HG02981 (cell line): Measurements from ENCODE around the gene METTL21C.

Source experiments
- ATAC-seq: cut with Tn5 transposase; IDR thresholded peaks from one replicate; pipeline ENCODE4 v1.9.1; 2021; ENCODE audit warnings: mild to moderate bottlenecking, moderate library complexity; ENCODE audit not compliant: unreplicated experiment

Gene METTL21C

DNA sequence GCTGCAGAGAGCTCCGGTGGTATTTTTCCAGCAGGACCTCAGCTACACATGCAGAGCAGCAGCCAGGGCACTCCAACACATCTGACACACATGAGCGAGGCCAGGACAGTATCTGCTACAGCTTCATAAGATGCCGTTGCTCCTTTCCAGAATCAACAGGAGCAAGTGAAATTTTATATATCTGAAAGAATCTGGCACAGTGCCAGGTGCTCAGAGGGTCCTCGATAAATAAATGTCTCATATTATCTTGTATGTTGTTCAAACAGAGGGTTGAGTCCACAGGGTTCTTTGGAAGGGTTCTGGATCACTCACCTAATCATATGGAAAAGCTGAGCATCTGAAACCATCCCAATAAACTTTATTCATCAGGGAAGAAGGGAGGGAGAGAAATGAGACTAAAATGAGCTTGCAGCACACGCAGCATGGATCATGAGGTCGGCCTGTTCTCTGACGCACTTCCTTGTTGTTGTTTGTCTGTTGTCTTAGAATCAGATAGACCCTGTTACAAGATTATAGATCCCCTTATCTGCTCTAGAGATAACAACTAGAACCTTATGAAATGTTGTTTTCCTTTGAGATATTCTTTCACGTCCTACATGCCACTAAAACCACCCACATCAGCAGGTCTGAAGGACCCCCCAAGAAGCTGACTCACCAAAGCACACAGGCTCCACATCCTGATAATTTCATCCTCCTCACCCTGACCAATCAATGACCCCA is 3.2 kb upstream of the METTL21C start:
- no peak for ATAC-seq

DNA sequence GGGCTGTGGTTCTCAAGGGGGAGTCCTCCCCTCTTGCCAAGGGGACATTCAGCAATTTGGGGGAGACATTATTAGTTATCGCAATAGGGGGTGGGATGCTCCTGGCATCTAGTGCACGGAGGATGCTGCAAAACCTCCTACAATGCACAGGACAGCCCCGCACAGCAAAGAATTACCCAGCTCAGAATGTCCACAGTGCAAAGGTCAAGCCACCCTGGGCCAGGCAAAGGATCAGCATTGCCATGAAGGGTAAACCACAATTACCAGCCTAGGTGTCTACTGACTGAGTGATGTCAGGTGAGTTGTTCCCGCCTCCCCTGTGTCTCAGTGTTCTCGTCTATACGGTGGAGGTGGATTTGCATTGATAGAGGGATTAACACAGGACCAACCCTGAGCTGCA is 2.4 kb upstream of the METTL21C start:
- no peak for ATAC-seq

DNA sequence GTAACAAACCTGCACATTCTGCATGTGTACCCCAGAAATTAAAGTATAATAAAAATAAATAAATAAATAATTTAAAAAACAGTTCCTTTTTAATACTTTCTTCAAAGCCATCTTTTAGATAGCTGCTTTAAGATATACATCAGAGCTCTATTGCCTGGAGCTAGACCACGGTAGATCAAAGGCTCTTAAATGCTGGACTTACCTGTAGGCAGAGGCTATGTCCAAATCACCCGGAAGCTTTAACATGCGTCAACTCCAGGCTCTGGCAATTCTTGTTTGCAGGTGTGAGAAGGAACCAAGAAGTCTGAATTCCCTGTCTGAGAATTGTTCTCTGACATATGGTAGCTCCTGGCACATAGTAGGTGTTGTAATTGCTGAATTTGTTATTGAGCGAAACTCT is 1.6 kb upstream of the METTL21C start:
- ATAC-seq = no peak

DNA sequence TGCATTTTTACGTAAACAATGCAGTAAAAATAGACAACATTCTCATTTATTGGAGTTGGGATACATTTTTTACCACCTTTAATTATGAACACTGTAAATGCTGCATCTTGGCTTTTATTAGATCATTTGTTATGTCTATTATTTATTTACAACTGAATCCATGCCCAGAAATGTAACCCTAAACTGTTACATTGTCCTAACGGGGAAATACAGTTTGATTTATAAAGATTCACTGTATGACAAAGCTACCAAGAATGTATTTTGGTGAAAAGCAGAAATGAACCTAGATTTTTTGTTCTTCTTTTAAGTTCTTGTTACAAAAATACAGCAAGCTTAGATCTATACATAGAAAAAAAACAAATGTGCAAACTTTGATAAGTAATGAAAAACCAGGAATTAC is 1.1 kb downstream of the METTL21C start:
- ATAC-seq = no peak

DNA sequence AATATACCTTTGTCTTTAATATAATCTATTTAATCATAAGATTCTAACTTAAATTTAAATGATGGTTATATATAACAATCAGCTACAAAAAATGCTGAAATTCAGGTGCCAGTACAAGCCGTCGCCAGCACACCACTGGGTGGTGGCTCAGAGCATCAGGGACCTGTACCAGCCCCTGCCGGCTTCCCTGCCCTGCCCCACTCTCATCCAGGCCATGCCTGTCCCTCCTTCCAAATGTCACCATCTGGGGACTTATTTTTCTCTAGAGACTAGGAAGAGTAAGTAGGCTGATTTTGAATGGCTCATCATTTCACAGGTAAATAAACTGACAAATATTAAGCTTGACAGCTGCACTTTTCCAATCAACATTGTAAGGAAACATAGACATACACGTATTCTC is 1.6 kb downstream of the METTL21C start:
- ATAC-seq = no peak

DNA sequence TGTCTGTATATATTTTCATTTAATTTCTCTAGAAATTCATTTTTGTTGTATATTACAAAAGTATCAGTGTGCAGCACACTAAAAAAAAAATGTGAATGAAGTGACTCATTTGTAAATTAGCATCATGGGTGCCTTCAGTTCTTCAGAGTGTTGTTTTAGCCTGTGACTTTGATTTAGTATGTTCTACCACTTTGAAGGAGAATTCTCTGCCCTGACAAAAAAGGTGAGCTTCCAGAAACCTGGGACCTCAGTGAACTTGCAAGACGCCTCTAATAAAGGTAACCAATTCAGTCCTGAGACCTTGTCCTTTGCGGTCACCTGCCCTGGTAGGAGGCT is 2.4 kb downstream of the METTL21C start:
- ATAC-seq = no peak

DNA sequence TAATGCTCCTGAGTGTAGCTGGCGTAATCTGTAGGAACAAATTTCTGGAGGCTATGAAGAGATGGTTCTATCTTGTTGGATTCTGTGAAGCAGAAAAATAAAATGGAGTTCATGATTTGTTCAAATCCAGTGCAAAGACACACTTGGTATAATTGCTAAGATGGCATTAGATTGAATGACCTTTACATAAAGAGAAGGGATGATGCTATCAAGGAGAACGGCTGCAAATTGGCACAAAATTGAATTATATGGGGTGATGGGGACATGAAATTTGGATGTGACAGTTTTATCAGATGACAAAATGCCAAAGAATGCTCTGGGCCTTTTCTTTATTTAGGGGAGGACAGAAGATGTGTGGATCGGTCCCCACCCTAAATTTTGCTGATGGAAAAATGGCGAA is 4.0 kb downstream of the METTL21C start:
- ATAC-seq = no peak

DNA sequence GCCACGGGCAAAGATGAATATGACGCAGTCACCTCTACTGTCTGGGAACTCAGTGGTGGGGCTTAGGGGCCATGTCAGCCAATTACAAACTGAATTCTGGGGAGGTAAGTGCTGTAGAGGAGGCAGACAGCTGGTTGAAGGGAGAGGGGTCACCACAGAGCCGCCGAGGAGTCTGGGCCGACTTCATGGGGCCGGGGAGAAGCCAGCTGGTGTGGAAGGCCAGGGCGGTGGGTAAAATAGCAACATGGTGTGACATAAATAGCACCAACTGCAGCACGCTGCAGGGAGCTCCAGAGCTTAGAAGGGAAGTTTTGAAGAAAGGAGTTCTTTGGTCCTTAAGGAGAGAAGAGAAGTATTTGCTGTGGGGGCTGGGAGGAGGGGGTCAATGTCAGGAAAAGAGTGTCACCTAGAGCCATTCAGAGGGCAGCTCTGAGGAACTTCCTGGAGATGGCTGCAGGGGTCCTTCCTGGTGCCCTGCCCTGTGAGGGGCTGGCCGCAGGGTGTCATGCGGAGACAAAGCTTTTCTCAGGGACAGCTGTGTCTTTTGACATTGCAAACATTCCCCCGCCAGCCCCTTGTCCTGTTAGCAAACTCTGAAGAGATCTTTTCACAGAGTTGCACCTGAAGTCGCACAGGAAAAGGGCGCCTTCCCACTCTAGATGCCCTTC is 6.4 kb downstream of the METTL21C start:
- no peak for ATAC-seq

DNA sequence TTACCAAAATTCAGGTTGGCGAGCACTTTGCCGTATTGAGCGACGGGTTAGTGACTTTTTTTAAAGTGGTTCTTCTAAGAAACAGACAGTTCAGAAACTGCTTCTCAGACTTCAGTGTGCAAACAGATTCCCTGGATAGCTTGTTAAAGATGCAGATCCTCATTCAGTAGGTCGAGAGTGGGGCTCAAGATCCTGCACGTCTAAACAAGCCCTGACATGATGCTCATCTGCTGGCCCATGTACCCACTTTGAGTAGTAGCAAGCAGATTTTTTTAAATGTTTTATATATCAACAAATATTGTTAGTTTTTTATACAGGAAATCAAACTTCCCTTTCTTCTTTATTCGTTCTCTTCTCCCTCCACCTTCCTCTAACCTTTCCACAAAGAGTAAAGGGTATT is 7.3 kb downstream of the METTL21C start:
- no peak for ATAC-seq

DNA sequence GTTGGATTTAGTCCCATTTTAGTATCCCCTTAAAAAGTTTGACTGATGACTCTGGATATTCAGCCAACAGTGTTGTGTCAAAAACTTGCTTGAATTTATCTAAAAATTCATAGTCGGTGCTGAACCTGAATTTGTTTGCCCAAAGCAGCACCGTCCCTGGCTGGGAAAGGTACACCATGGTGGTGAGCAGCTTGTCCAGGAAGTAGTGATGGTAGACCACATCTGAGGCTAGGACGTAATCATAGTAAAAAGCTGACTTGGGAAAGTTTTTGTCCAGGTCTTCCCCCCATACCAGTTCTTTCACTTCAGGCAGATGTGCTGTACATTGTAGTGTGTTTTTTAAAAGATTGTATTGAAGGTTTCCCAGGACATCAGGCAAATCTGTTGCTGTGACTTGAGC is 8.8 kb downstream of the METTL21C start:
- no peak for ATAC-seq

DNA sequence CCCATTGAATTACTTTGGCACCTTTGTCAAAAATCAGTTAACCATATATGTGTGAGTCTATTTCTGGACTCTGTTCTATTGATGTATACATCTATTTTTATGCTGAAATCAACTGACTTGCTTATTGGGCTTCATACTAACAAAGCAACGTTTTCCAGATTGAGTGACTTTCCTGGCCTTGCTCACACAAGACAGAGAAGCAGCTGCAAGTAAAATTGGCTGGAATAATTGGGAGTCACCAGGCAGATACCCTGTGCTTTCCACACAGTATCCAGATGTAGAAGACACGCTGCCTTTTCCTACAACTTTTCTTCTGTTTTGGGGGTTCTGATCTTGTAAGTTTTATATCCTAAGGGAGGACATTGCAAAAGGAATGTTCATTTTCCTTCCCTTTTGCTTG is 11.2 kb downstream of the METTL21C start:
- ATAC-seq = no peak

DNA sequence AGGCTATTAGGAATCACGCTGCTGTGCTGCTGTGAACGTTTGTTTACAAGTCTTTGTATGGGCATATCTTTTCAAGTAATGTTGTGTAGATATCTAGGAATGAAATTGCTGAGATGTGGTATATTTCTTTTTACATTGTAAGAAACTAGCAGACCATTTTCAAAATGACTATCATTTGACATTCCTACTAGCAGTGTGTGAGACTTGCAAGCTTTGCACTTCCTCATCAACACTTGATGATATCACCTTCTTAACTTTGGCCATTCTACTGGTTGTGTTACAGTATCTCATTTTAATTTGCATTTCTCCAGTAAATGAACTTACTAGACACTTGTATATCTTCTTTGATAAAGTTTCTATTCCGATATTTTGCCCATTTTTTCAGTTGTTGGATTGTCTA is 12.1 kb downstream of the METTL21C start:
- ATAC-seq = no peak

DNA sequence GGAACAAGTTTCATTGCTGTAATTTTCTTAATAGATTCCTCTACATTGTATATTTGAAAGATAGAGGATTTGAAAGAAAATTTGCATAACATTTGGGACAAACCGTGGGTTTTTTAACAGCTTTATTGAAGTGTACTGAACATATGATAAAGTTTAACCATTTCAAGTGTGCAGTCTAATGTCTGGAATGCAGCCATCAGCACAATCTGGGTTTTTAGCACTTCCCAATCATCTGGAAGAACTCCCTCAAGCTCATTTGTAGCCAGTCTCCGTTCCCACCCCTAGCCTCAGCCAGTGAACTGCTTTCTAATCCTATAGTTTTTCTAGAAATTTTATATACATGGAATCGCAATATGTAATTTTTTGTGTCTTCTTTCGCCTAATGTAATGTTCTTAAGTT is 12.6 kb downstream of the METTL21C start:
- ATAC-seq = no peak

DNA sequence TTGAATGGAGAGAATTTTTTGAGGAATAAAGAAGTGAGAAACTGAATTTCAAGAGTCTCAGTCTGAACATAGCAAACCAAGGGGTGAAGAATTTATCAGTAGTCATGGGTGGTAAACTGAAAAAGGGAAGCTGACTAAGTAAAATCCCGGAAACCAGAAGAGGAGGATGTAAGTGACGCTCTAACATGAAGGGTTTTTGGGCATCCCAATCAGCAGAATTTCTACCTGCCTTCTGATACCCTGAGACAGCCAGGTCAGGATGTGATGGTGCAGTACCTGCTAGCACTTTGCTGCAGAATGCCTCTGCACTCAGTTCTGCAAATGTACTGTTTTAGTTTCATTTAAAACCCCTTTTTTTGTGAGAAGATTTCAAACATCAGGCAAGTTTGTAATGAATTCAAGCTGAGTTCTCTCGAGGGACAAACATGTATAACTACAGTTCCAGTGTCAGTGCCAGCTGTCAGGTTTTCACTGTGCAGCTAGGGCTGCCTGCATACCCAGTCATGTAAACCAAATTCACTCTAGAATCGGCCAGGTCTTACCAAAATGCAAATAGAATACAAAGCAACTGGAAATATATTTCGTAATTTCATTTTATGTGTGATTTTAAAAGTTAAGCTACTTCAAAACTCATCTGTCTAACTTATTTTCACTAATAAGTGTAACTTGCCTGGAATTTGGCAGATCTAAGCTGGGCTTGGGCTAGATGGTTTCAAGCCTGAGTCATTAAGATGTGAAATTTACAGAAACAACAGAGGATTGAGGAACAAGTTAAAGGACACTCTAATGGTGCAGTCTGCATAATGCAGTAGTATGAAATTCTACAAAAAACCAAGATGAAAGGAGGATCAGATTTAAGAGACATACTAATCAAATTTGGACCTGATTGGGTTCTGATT is 13.8 kb downstream of the METTL21C start:
- ATAC-seq = peak; percentile 38

DNA sequence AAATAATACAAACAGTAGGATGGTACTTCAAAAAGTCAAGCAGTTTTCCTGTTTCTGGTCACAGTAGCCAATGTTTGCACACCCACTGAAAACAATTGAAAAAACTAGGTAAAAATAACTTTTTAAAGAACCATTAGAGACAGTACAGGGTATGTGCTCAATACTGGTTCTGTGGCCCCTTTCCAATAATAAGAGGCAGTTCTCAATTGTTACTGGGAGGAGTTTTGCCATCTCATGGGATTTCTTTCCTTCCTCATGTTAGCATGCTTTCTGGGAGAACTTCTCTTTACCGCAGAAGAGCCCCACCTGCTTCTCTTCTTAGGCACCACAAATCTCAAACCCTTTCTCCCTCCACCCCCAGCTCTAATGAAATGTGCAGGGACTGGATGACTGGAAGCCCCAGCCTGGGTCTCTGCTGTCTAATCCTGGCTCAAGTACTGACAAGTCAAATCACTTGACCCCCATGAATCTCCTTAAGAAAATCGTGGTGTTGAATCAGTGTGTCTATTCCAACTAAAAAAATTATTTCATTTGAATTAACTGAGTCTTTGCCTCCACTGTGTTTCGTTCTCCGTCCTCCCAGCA is 14.6 kb downstream of the METTL21C start:
- no peak for ATAC-seq

DNA sequence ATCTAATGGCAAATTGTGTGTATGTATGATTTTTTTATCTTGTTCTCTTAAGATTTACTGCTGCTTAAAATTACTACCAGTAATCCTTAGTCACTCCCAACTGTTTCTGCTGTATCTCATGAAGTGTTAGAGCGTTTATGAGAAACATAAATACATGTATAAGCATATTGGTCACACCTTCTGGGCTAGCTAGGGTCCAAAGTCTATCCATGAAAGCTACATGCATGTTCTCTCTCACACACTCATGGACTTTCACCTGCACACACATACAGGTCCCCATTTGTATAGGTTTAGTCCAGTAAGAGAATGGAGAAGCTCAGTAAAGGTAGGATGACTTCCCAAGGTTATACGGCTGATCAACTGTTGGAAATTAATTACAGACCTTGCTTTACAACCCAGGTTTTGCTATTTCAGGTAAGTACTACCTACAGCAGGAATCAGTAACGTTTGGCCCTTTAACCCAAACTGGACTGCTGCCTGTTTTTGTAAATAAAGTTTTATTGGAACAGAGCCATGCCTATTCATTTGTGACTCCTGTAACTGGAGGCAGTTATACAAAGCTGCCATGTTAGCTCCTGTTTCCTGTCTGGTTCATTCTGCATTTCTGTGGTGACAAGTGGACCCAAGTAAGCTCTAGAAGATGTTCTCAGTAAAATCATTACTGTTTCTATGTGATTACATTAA is 15.3 kb downstream of the METTL21C start:
- no peak for ATAC-seq

DNA sequence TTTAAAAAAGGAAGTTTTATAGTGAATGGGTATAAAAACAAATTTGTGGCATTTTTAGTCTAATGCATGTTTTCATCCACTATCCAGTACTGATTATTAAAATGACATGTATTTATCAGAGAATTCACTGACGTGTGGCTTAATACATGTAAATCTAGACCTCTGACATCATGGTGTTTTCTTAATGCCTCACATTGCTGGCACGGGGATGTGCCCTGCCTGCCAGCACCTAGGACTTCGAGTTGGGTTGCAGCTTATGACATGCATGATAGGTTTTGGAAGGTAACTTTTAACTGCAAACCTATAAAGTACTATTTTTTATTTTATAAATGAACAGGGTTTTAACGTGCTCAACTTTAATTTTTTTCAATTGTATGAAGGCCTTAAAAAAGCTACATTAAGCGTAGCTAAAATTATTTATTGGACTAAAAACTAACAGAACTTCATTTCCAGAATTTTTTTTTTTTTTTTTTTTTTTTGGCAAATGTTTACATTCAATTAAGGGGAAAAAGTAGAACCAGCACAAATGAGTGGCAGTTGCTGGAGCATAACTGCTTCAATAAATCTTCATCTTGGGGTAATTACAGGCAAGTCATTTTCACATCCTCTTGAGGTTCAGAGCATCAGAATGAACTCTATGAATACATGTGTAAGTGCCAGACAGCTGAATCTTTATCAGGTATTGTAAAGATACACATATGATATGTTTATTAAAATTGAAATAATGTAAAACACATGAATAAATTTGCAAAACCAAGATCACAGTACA is 16.3 kb downstream of the METTL21C start:
- no peak for ATAC-seq

DNA sequence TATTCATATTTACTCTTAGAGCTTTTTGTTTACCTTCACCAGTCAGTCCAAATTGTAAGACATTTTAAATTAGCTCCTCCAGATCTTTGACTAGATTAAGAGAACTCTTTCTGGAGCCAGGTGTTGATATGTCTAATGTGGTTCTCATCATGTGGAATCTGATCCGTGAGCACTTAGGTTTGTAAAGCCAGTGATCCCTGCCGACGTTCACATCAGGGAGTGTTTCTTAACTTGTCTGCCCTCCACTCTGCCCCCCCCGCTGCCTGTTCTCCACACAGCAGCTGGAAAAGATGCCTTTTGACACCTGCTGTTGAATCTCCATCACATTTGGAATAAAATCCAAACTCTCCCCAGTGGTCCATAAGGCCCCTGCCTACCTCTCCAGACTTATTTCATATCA is 17.7 kb downstream of the METTL21C start:
- ATAC-seq = no peak

DNA sequence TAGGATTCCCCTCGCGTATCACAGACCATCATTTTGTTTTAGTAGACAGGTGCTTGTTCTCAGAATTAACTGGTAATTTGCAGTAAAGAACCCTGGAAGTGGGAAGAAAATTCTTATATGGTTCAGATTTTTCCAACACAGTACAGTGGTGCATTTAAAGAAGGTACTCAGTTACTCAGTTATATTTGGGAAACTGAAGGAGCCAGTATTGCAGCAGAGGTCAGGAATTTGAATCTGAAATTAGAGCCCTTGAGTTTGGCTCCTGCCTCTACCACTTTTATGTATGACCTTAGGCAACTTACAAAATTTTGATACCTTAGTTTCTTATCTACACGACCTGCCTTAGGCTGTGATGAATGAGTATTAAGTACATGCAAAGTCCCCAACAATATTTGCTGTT is 19.7 kb downstream of the METTL21C start:
- ATAC-seq = no peak

DNA sequence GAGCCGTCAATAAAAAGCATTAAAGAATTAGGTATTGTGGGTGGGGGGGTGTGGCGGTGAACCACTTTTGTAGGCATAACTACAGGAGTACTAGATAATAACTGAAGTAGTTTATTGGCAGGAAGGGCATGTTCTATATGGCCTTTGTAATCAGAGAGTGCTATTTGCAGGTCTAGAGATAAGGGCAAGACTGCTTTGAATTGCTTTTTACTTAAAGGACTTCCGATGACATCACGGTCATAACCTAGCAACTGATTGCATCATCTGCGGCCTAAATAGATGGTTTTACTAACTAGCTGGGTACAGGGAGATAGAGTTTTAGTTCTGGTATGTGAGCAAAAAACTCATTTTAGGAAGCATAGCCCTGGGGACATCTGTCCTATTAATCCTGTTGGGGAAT is 24.7 kb downstream of the METTL21C start:
- ATAC-seq = no peak
